PC-9 (cell line): Measurements from ENCODE around the gene ADPGK.

ENCODE experiments used
- EZH2 ChIP-seq: fragments of 200-600 bp; sonication (generic); IDR thresholded peaks from 2 replicates; pipeline ENCODE4 v1.8.0; 2017; ENCODE audit warnings: antibody characterized with exemption, low read depth
- TF ChIP-seq, protein P1 (sequence below): fragments of 200-600 bp; sonication (generic); conservative IDR thresholded peaks from 2 replicates; pipeline ENCODE4 v1.6.1; 2017; ENCODE audit warnings: mixed run types, antibody characterized with exemption, mild to moderate bottlenecking, moderate library complexity

DNA sequence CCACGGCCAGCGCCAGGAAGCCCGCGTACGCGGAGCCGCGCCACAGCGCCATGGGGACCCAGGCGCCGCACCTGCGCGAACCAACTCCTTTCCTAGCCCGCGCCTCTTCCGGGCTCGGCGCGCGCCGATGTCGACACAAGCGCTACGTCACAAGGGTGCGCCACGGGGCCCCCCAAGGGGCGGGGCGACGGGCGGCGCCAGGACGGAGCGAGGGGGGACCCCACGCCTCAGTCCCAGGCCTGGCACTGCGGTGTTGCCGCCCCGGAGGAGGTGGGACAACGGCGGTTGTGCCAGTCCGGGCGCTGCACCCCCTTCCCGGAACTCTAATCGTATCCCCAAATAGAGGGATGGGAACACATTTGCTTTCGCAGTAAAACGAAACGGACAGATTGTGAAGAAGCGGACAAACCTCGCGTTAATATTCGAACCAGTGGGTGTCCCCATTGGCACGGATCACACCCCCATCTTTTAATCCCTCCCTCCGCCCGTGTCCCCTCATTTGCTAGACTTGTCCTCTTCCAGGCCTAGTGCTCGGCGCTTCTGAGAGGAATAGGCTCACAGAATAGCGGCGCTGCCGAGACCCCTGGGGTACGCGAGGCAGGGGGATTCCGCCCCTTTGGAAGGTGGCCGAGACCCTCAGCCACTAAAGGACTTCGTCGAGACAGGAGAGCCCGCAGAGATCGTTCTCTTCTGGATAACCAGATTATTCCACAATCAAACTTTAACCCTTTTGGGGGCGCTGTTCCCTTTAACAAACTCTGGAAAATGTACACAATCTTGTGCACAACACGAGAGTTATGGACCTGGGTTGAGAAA is at the start of gene ADPGK:
- TF ChIP-seq, protein P1, sequence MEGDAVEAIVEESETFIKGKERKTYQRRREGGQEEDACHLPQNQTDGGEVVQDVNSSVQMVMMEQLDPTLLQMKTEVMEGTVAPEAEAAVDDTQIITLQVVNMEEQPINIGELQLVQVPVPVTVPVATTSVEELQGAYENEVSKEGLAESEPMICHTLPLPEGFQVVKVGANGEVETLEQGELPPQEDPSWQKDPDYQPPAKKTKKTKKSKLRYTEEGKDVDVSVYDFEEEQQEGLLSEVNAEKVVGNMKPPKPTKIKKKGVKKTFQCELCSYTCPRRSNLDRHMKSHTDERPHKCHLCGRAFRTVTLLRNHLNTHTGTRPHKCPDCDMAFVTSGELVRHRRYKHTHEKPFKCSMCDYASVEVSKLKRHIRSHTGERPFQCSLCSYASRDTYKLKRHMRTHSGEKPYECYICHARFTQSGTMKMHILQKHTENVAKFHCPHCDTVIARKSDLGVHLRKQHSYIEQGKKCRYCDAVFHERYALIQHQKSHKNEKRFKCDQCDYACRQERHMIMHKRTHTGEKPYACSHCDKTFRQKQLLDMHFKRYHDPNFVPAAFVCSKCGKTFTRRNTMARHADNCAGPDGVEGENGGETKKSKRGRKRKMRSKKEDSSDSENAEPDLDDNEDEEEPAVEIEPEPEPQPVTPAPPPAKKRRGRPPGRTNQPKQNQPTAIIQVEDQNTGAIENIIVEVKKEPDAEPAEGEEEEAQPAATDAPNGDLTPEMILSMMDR = peak; percentile 81
- no peak for TF ChIP-seq EZH2
